B cell (primary cell): ENCODE measurements around the gene ECT2.

Experiments used
- CTCF ChIP-seq: fragments of 200-600 bp; IDR thresholded peaks from one replicate; pipeline ENCODE4 v1.8.0; 2022; ENCODE audit warnings: antibody characterized with exemption, mild to moderate bottlenecking
- EZH2 ChIP-seq: IDR thresholded peaks from 2 replicates; pipeline ENCODE4 v1.6.1; 2012; ENCODE audit warnings: borderline replicate concordance, low read depth, mild to moderate bottlenecking, moderate library complexity, low read length; ENCODE audit not compliant: insufficient read depth, poor library complexity, severe bottlenecking

GRCh38 chr3:172717493-172718088 lies 32.9 kb upstream of the ECT2 start:
- no peak for TF ChIP-seq EZH2
- no peak for TF ChIP-seq CTCF
